Renal cortex interstitium (tissue), 15 donors: ENCODE data around the gene MYH7B. TPM values are rescaled to one million over a fixed set of nuclear protein-coding genes. Genes with fewer than 3 reads are reported as not detected.

Experiments used
- DNase-seq, 11 donors: peaks; one replicate each; pipeline ENCODE4 v3.0.0-alpha.2; 2013; ENCODE audit warnings: low read depth in 9 of 11, low spot score in 4 of 11; ENCODE audit errors: extremely low read depth in 1 of 11
- long read RNA-seq, 16 experiments: transcript quantifications; one replicate each; lab custom pipeline, GENCODE V29; 2026
- polyA plus RNA-seq, 3 donors: library from polyadenylated mRNA; unstranded; fragments of 120-200 nt; gene quantifications; one replicate each; pipeline ENCODE4 v1.2.1, GENCODE V29; 2013; ENCODE audit not compliant: insufficient read length in 3 of 3

MYH7B gene
- polyA plus RNA-seq = 1 to 10 TPM in 2 of 3 donors, under 1 TPM in 1; 0.84 to 2.7 (median 1.6) TPM
- long read RNA-seq, donor 1, partial matches to known transcripts = 70 of 70 reads
- long read RNA-seq, donor 1, other reads (novel, unspliced or antisense) = 0 of 70 reads
- long read RNA-seq, donor 2 = 0 reads
- long read RNA-seq, donor 3 = 0 reads
- long read RNA-seq, donor 4, partial matches to known transcripts = 7 of 23 reads
- long read RNA-seq, donor 4, other reads (novel, unspliced or antisense) = 16 of 23 reads
- long read RNA-seq, donor 5 = 0 reads
- long read RNA-seq, donor 6 = 0 reads
- long read RNA-seq, donor 7, partial matches to known transcripts = 90 of 90 reads
- long read RNA-seq, donor 7, other reads (novel, unspliced or antisense) = 0 of 90 reads
- long read RNA-seq, donor 8, partial matches to known transcripts = 125 of 125 reads
- long read RNA-seq, donor 8, other reads (novel, unspliced or antisense) = 0 of 125 reads
- long read RNA-seq, donor 9 = 0 reads
- long read RNA-seq, donor 10, partial matches to known transcripts = 0 of 8 reads
- long read RNA-seq, donor 10, other reads (novel, unspliced or antisense) = 8 of 8 reads
- long read RNA-seq, donor 11, partial matches to known transcripts = 0 of 9 reads
- long read RNA-seq, donor 11, other reads (novel, unspliced or antisense) = 9 of 9 reads
- long read RNA-seq, donor 12, partial matches to known transcripts = 0 of 10 reads
- long read RNA-seq, donor 12, other reads (novel, unspliced or antisense) = 10 of 10 reads
- long read RNA-seq, donor 13 = 0 reads
- long read RNA-seq, donor 14 = 0 reads
- long read RNA-seq, donor 15 = 0 reads
- long read RNA-seq, donor 16, partial matches to known transcripts = 37 of 70 reads
- long read RNA-seq, donor 16, other reads (novel, unspliced or antisense) = 33 of 70 reads

- peak; percentile 84 to 97 (median 94) for DNase-seq
Observed at GRCh38 chr20:34955231-34956040, at the start of gene MYH7B, which contains the start of gene GSS. MYH7B (plus strand) TSS chr20:34955868; CDS start chr20:34978006, 22,138 bp downstream. GSS (minus strand) TSS chr20:34955806; CDS start chr20:34951852, 3,954 bp downstream.

GRCh38 chr20:34907616-34908469 is 47.8 kb upstream of the MYH7B start:
- peak in 8 of 11 donors; percentile 4 to 27 (median 7) for DNase-seq

GRCh38 chr20:34915131-34915530 is 40.5 kb upstream of the MYH7B start:
- DNase-seq = no peak

- no peak for DNase-seq
Observed at GRCh38 chr20:34915749-34916455, 39.8 kb upstream of the MYH7B start.

- no peak for DNase-seq
Observed at GRCh38 chr20:34916774-34917354, 38.8 kb upstream of the MYH7B start.

- no peak for DNase-seq
Observed at GRCh38 chr20:34920055-34920454, 35.6 kb upstream of the MYH7B start.

GRCh38 chr20:34921436-34921835 is 34.2 kb upstream of the MYH7B start:
- DNase-seq = no peak

GRCh38 chr20:34922654-34923381 is 32.9 kb upstream of the MYH7B start:
- DNase-seq = no peak

- DNase-seq = no peak
Observed at GRCh38 chr20:34923414-34923813, 32.3 kb upstream of the MYH7B start.

GRCh38 chr20:34925341-34925740 is 30.3 kb upstream of the MYH7B start:
- DNase-seq = no peak

GRCh38 chr20:34925981-34926380 is 29.7 kb upstream of the MYH7B start:
- no peak for DNase-seq

- DNase-seq = no peak
Observed at GRCh38 chr20:34926581-34926980, 29.1 kb upstream of the MYH7B start.

GRCh38 chr20:34927736-34928135 is 27.9 kb upstream of the MYH7B start:
- no peak for DNase-seq

- no peak for DNase-seq
Observed at GRCh38 chr20:34928411-34928810, 27.3 kb upstream of the MYH7B start.

- DNase-seq = no peak
Observed at GRCh38 chr20:34931771-34932170, 23.9 kb upstream of the MYH7B start.

GRCh38 chr20:34938466-34939163 is 17.1 kb upstream of the MYH7B start:
- DNase-seq = no peak
